GDM1 (cell line): ENCODE results near the gene PM20D2.
"Not testable (repeated sequence)": the region's sequence is repeated elsewhere in the genome, so short reads cannot be mapped to it uniquely, and the experiment has no call there.

Source experiments
- DNase-seq: peaks from one replicate; lab custom pipeline; 2025; lab: John Stamatoyannopoulos, UW

PM20D2 gene

GRCh38 chr6:89145956-89146717 is at the start of gene PM20D2:
PM20D2 (plus strand) TSS chr6:89146055; CDS start chr6:89146145, 90 bp downstream.
- DNase-seq: peak; percentile 75

- DNase-seq: no peak
These were observed 47.4 kb upstream of the PM20D2 start for GRCh38 chr6:89098461-89098860.

- DNase-seq: no peak
These were observed 45.7 kb upstream of the PM20D2 start for GRCh38 chr6:89100114-89100513.

GRCh38 chr6:89110284-89110683 is 35.6 kb upstream of the PM20D2 start:
- DNase-seq: no peak

GRCh38 chr6:89111933-89112332 is 33.9 kb upstream of the PM20D2 start:
- no peak for DNase-seq

- no peak for DNase-seq
These were observed 29.2 kb upstream of the PM20D2 start for GRCh38 chr6:89116702-89117101.

GRCh38 chr6:89117211-89118108 is 28.4 kb upstream of the PM20D2 start, which contains the start of gene SRSF12:
SRSF12 (minus strand) TSS chr6:89118071; CDS start chr6:89117887, 184 bp downstream.
- DNase-seq: peak; percentile 14

- no peak for DNase-seq
These were observed 26.9 kb upstream of the PM20D2 start for GRCh38 chr6:89118931-89119330.

- DNase-seq: no peak
These were observed 25.5 kb upstream of the PM20D2 start for GRCh38 chr6:89120371-89120770.

- DNase-seq: no peak
These were observed 23.9 kb upstream of the PM20D2 start for GRCh38 chr6:89121934-89122333.

GRCh38 chr6:89122625-89123024 is 23.2 kb upstream of the PM20D2 start:
- DNase-seq: peak; percentile 46

GRCh38 chr6:89128256-89128671 is 17.6 kb upstream of the PM20D2 start:
- DNase-seq: not testable (repeated sequence)

- no peak for DNase-seq
These were observed 14.3 kb upstream of the PM20D2 start for GRCh38 chr6:89131599-89131998.

GRCh38 chr6:89132057-89132456 is 13.8 kb upstream of the PM20D2 start:
- no peak for DNase-seq

- no peak for DNase-seq
These were observed 11.9 kb upstream of the PM20D2 start for GRCh38 chr6:89133981-89134380.

GRCh38 chr6:89134723-89135122 is 11.1 kb upstream of the PM20D2 start:
- no peak for DNase-seq

- no peak for DNase-seq
These were observed 7.7 kb upstream of the PM20D2 start for GRCh38 chr6:89138173-89138572.

GRCh38 chr6:89139509-89140346 is 6.1 kb upstream of the PM20D2 start:
- DNase-seq: no peak

- no peak for DNase-seq
These were observed 5.3 kb upstream of the PM20D2 start for GRCh38 chr6:89140347-89141156.

GRCh38 chr6:89144354-89144906 is 1.4 kb upstream of the PM20D2 start:
- DNase-seq: no peak
